GOT3 (cell line): ENCODE data around the gene RPP25.
A peak's percentile ranks its signal among the peaks of the same experiment; 100 is the strongest.
"Not testable (repeated sequence)": the region's sequence is repeated elsewhere in the genome, so short reads cannot be mapped to it uniquely, and the experiment has no call there.

Source experiments
- DNase-seq: peaks from one replicate; lab custom pipeline; 2025; ENCODE audit warnings: mixed read lengths; lab: John Stamatoyannopoulos, UW

RPP25 gene

DNA sequence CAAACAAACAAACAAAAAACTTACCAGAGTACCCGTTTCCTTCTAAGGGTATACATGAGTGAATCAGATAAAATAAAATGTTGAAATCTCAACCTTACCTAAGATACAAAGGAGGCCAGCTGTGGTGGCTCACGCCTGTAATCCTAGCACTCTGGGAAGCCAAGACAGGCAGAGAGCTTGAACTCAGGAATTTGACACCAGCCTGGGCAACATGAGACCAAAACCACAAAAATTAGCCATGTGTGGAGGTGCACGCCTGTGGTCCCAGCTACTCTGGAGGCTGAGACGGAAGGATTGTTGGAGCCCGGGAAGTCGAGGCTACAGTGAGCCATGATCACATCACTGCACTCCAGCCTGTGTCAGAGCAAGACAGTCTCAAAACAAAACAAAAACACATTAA, 38.9 kb downstream of the RPP25 start:
- no peak for DNase-seq

DNA sequence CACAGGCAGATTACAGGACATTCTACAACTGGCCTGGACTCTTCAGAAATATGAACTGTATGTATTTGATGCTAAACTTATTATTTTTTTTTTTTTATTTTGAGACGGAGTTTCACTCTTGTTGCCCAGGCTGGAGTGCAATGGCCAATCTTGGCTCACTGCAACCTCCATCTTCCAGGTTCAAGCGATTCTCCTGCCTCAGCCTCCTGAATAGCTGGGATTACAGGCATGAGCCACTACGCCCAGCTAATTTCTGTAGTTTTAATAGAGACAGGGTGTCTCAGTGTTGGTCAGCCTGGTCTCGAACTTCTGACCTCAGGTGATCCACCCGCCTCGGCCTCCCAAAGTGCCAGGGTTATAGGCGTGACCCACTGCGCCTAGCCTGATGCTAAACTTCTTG, 42.8 kb downstream of the RPP25 start:
- not testable (repeated sequence) for DNase-seq

DNA sequence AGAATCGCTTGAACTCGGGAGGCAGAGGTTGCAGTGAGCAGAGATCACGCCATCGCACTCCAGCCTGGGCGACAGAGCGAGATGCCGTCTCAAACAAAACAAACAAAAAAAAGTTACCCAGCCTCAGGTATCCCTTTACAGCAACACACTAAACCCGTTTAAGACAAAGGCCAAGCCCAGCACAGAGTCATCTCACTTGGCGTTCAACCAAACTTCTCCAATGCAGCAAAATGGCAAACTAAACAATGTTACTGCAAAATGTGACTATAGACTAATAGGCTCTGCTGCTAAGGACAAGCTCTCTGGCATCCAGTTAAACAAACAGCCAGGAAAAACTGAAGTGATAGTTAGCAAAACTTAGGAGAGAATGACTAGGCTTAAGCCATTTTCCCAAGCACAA, 43.5 kb downstream of the RPP25 start:
- DNase-seq = no peak

DNA sequence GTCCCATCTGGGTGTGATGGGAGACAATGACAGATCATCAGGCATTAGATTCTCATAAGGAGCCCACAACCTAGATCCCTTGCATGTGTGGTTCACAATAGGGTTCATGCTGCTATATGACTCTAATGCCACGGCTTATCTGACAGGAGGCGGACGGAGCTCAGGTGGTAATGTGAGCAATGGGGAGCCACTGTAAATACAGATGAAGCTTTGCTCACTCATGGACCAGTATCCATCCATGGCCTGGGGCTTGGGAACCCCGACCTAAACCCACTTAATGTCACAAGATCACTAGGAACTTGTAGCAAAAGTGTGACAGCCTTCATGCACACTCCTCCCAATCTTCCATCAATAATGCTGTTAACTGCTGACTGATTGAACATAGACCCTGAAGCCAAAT, 47.9 kb downstream of the RPP25 start:
- no peak for DNase-seq

DNA sequence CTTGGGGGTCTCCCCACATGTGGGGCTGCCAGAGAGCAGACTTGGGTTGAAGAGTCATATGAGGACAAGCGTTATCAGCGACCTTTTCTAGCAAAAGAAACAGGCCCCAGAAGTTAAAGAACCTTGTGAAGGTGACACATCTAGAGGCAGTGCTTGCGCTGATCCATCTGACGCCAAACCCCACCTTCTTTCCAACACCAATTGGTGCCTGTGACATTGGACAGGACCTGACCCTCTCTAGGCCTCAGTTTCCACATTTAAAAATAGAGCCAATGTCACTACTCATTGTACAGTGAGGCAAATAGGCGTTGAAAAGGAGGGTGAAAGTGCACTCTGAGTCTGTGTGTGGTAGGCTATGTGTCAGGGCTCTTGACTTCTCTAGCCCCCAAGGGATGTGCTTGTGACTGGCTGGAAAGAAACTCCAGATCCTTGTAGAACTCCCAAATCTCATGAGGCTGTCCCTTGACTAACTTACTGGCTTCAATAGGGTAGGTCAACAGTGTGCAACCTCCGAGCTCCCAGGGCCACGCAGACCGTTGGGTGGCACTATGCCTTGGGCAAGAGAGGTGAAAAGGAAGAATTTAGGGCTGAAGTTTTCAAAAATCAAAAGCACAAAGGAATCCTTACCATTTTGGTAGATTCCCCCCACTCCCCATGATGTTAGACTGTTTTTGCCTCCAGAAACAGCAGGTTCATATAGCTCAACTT, 49.3 kb downstream of the RPP25 start:
- DNase-seq = no peak

DNA sequence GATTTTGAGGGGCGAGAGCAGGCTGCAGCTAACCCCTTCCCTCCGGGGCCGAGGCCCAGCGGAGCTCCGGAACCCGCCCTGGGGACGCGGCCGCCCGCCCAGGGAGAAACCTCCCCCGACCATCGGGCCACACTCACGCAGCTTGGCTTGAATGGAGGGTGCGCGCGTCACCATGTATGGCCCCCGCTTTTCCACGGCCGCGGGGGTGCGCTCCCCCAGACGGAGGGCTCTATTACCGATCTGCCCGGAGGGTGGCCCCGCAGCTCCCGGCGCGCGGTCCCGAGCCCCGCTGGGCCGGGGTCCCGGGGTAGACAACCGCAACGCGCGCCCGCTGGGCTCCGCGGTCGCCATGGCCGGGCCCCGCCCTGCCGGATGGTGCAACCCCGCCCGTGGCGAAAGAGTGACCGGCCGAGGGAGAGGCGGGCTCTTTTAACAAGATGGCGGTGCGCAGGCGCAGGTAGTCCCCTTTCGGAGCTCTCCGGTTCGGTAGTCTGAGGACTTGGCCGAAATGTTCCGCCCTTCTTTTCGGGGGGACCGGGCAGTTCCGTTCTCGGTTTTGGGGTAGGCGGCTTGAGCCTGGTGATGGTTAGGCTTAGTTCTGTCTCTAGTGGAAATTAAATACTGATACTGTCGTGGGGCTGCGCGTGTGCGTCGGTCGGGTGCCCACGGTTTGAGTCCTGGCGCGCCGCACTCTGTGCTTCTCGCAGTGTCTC, 50.0 kb downstream of the RPP25 start, which contains the start of gene FAM219B:
Gene FAM219B (minus strand): TSS at position 402 of the 713 bp plus-strand sequence. CDS start 51 bp downstream, at position 351.
- peak; percentile 30 for DNase-seq

DNA sequence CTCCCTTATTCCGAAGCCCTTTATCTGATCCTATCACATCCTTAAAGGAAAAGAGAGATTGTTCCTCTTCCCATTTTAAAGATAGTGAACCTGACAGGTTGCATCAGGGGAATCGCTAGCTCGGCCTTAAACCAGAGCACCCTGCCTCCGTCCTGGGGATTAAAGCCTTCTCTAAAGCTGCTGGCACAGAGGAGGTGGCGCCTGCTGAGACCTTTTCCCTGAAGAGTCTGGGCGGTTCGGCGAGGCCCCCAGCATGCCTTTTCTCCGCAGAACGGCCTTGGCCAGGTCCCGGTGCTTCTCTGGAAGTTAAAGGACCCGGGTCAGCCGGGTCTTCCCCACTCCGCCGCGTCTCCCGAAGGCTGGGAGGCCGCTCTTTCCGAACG, 50.5 kb downstream of the RPP25 start:
- no peak for DNase-seq
